Measurements from ENCODE around the gene HECTD4. TPM values are rescaled to one million over a fixed set of nuclear protein-coding genes. Genes with fewer than 3 reads are reported as not detected.

The HECTD4 gene
- total RNA-seq, 2 donors from 2014 or later, result 50.6 to 73.4 TPM

DNA sequence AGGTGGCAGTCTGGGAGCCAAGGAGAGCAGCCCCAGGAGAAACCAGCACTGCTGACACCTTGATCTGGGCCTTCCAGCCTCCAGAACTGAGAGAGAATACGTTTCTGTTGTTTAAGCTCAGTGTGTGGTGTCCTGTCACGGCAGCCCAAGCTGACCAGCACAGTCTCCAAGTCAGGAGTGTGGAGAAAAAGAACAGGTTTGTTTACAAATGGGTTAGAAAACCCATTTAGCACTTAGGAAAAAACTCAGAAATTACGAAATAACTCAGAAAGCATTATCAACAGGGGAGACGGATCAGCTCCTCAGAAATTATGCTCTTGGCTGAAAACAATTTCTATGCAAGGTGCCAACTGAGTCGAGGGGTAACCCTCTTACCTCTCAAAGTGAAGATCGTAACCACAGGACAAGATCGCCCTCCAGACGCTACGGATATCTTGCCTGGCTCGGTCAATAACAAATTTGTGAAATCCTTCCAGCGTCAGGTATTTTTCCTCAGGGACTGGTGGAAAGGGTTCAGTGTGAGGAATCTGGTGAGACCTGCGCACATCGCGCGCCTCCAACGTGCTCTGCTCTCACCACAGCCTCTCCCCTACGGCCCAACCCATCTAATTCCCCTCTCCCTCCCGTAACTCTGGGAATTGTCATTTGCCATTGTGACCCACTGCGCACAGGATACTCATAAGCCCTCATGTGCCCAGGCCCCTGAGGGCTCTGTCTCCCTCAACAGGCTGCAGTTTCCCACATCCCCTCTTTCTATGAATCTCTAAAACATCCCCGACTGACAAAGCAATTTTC is 206.7 kb downstream of the HECTD4 start:
- Histone ChIP-seq H3K9me3 (no peaks in the 10 kb centered on the region), H3K36me3 (peaks cover 0 to 10% of the 10 kb centered on the region in 2 donors), H3K27me3 (replicated peaks; ENCODE audit: insufficient read depth) (no peaks in the 10 kb centered on the region), H3K4me3 (no peak overlapping the region), H3K27ac (no peak overlapping the region), H3K4me1 (replicated peaks) (no peaks in the 10 kb centered on the region)
- intact Hi-C loops (cut with DNase I), result no loop called here
- WGBS, result 92% methylated on average over 20 of the region's 20 CpGs
- TF ChIP-seq POLR2A (IDR thresholded peaks at IDR 0.05) (no peak), POLR2AphosphoS5 (IDR thresholded peaks at IDR 0.05) (no peak)
- TF ChIP-seq, protein P1, sequence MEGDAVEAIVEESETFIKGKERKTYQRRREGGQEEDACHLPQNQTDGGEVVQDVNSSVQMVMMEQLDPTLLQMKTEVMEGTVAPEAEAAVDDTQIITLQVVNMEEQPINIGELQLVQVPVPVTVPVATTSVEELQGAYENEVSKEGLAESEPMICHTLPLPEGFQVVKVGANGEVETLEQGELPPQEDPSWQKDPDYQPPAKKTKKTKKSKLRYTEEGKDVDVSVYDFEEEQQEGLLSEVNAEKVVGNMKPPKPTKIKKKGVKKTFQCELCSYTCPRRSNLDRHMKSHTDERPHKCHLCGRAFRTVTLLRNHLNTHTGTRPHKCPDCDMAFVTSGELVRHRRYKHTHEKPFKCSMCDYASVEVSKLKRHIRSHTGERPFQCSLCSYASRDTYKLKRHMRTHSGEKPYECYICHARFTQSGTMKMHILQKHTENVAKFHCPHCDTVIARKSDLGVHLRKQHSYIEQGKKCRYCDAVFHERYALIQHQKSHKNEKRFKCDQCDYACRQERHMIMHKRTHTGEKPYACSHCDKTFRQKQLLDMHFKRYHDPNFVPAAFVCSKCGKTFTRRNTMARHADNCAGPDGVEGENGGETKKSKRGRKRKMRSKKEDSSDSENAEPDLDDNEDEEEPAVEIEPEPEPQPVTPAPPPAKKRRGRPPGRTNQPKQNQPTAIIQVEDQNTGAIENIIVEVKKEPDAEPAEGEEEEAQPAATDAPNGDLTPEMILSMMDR (IDR thresholded peaks at IDR 0.05), result no peak
- no peak for DNase-seq (ENCODE audit: low spot score)

DNA sequence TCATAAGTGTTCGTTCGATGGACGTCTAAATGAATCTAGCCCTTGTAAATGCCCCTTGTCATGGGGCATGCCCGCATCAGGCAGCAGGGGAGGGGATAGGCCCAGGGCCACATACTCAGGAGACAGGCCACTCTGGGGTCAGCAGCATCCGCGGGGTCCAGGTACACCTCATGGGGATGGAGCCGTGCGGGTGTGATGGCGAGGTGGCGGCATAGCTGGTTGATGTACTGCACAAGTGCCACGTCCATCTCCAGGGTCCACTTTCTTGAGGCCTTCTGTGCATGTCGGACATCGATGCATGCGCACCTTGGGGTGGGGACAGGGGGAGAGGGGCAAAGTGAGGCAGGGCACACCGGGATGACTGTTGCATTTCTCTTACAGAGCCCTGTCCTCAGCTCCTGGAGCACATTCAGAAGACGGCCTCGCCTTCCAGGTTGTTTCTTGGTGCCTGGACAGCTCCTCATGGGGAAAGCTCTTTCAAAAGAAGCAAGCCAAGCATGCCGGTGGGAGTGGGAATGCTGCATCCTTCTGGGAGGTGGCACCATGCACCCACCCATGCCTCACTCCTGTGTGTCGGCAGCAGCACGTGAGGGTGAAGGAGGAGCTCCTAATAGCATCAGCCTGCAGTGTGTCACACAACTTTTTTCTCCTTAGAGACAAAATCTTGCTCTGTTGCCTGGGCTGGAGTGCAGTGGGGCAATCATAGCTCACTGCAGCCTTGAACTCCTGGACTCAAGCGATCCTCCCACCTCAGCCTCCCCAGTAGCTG is 209.5 kb downstream of the HECTD4 start:
- Histone ChIP-seq H3K4me1 (replicated peaks) (no peaks in the 10 kb centered on the region), H3K36me3 (peaks cover 0 to 6% of the 10 kb centered on the region in 2 donors), H3K9me3 (no peaks in the 10 kb centered on the region), H3K27me3 (replicated peaks; ENCODE audit: insufficient read depth) (no peaks in the 10 kb centered on the region), H3K4me3 (no peak overlapping the region), H3K27ac (no peak overlapping the region)
- intact Hi-C loops (cut with DNase I), result no loop called here
- DNase-seq (ENCODE audit: low spot score), result no peak
- TF ChIP-seq, protein P1 (IDR thresholded peaks at IDR 0.05), result no peak
- TF ChIP-seq POLR2A (IDR thresholded peaks at IDR 0.05) (no peak), POLR2AphosphoS5 (IDR thresholded peaks at IDR 0.05) (no peak)
- WGBS, result 96% methylated on average over 21 of the region's 21 CpGs

DNA sequence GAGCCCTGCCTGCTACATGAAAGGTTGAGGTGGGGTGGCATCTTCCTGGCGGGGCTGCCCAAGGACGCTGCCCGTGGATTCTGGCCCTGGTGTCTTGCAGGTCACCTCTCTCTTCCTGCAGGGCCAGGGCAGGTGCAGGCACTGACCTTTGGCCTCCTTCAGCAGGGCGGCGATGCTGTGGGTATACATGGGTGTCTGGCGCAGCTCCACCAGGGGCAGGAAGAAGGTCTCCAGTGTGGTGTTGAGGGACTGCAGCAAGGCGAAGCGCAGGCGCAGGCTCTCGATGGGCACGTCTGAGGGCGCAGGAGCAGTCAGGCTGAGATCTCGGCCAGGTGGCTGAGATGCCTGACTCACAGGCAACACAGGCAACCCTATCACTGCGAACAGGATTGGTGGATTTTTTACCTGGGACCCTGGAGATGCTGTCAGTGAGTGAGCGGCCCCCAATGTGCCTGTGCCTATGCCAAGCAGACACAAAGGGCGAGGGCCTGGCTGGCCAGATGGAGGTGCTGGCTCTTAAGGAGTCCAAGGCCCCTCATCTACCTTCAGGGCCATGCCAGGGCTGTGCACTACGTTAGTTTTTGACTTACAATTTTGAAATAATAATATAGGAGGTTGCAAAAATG is 211.1 kb downstream of the HECTD4 start:
- H3K27ac ChIP-seq, result no peak overlapping the region
- TF ChIP-seq POLR2AphosphoS5 (IDR thresholded peaks at IDR 0.05), result no peak
- TF ChIP-seq POLR2A (IDR thresholded peaks at IDR 0.05), result no peak
- TF ChIP-seq, protein P1 (IDR thresholded peaks at IDR 0.05), result no peak
- intact Hi-C loops (cut with DNase I), result no loop called here
- no peak for DNase-seq (ENCODE audit: low spot score)
- no peaks in the 10 kb centered on the region for H3K4me1 ChIP-seq (replicated peaks)
- H3K27me3 ChIP-seq (replicated peaks; ENCODE audit: insufficient read depth), result no peaks in the 10 kb centered on the region
- H3K36me3 ChIP-seq, result peaks cover 0 to 6% of the 10 kb centered on the region in 2 donors
- H3K4me3 ChIP-seq, result no peak overlapping the region
- H3K9me3 ChIP-seq, result no peaks in the 10 kb centered on the region
- 94% methylated on average over 17 of the region's 17 CpGs for WGBS

DNA sequence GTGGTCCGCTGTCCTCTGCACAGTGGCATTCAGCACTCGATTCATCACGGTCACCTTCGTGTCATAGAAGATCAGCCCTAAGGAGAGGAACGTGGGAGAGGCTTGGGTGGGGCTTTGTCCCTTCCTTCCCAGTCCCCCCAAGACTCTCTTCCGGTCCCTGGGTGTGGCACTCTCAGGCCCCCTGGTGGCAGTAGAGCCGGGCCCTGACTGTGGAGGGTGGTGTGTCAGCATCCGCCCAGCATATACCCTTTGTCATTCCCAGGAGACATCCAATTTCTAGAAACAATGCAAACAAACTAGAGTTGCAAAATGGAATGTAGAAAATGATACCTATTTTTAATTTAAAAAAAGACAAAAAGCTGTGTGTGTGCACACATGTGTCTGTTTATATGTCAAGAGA is 211.9 kb downstream of the HECTD4 start:
- 60% methylated on average over 8 of the region's 8 CpGs for WGBS
- TF ChIP-seq POLR2A (IDR thresholded peaks at IDR 0.05), result no peak
- TF ChIP-seq, protein P1 (IDR thresholded peaks at IDR 0.05), result peak in 3 of 4 experiments; percentile 26 to 50 (median 32)
- Histone ChIP-seq H3K27me3 (replicated peaks; ENCODE audit: insufficient read depth) (no peaks in the 10 kb centered on the region), H3K27ac (no peak overlapping the region), H3K9me3 (no peaks in the 10 kb centered on the region), H3K36me3 (peaks cover 0 to 6% of the 10 kb centered on the region in 2 donors), H3K4me1 (replicated peaks) (no peaks in the 10 kb centered on the region), H3K4me3 (no peak overlapping the region)
- intact Hi-C loops (cut with DNase I), result no loop called here
- no peak for DNase-seq (ENCODE audit: low spot score)
